Colonic mucosa (tissue), 4 donors: ENCODE data around the gene CACNB4. TPM values are rescaled to one million over a fixed set of nuclear protein-coding genes. Genes with fewer than 3 reads are reported as not detected.

Experiments used
- DNase-seq: peaks from one replicate; pipeline ENCODE4 v3.0.0-alpha.2; 2020
- H3K27ac ChIP-seq: fragments of 200-600 bp; one replicate; pipeline ENCODE4 v1.8.0; 2021
- H3K27me3 ChIP-seq: fragments of 200-600 bp; one replicate; pipeline ENCODE4 v1.8.0; 2021
- H3K36me3 ChIP-seq: fragments of 200-600 bp; one replicate; pipeline ENCODE4 v1.8.0; 2021
- H3K4me1 ChIP-seq: fragments of 200-600 bp; one replicate; pipeline ENCODE4 v1.8.0; 2021; ENCODE audit warnings: mild to moderate bottlenecking
- H3K4me3 ChIP-seq: fragments of 200-600 bp; one replicate; pipeline ENCODE4 v1.8.0; 2021
- H3K9ac ChIP-seq, 2 donors: one replicate each; pipeline ENCODE4 v1.7.0; 2013; ENCODE audit warnings: control low read depth in 2 of 2, low read depth in 2 of 2, low read length in 2 of 2
- H3K9me3 ChIP-seq: fragments of 200-600 bp; one replicate; pipeline ENCODE4 v1.8.0; 2021
- intact Hi-C: fragments of 100-400 bp; cut with DNase I; formaldehyde crosslinking; loops from one replicate; pipeline ENCODE4 v1.14.1; 2022
- total RNA-seq, 2 donors: library from RNA; stranded (reverse); fragmentation: NEBNext Ultra II Directional in 1 of 2; extraction: Animal tissue kit (Norgen Biotek cat#: 25700) in 1 of 2; gene quantifications; one replicate each; pipeline ENCODE4 v1.2.1, GENCODE V29; 2021
- TF ChIP-seq, protein P1 (sequence below): fragments of 200-600 bp; IDR thresholded peaks from one replicate; pipeline ENCODE4 v1.8.0; 2022; ENCODE audit warnings: antibody characterized with exemption, mild to moderate bottlenecking
- donor health status: healthy.
- donor health status: DM: no; HTN: no; CAD: no.
- donor health status: DM: no; HTN: no; CAD: no.

CACNB4 gene
- total RNA-seq, 2 donors from 2014 or later = 0.44 to 1.0 TPM

DNA sequence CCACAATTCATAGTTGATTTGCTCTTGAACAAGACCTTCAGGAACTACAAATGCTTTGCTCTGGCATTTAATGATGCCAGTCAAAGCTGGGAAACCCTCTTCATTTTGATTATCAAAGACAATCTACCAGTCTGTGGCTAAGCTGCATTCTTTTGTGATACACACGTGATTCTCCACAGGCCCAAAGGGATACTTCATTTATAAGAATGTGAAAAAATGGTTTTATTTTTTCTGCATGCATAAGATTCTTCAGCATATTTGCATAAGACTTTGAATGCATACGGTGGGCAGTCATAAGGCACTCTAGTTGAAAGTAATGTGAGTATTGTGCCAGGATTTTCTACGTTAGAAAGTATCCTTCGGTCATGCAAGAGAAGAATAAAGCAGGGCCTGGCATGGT, 237.7 kb downstream of the CACNB4 start:
- DNase-seq = no peak
- Histone ChIP-seq H3K27me3 (no peaks in the 10 kb centered on the region), H3K27ac (no peak overlapping the region), H3K9ac (no peak overlapping the region), H3K36me3 (no peaks in the 10 kb centered on the region), H3K4me1 (no peaks in the 10 kb centered on the region), H3K9me3 (no peaks in the 10 kb centered on the region), H3K4me3 (no peak overlapping the region)
- intact Hi-C loops = no loop called here
- TF ChIP-seq, protein P1, sequence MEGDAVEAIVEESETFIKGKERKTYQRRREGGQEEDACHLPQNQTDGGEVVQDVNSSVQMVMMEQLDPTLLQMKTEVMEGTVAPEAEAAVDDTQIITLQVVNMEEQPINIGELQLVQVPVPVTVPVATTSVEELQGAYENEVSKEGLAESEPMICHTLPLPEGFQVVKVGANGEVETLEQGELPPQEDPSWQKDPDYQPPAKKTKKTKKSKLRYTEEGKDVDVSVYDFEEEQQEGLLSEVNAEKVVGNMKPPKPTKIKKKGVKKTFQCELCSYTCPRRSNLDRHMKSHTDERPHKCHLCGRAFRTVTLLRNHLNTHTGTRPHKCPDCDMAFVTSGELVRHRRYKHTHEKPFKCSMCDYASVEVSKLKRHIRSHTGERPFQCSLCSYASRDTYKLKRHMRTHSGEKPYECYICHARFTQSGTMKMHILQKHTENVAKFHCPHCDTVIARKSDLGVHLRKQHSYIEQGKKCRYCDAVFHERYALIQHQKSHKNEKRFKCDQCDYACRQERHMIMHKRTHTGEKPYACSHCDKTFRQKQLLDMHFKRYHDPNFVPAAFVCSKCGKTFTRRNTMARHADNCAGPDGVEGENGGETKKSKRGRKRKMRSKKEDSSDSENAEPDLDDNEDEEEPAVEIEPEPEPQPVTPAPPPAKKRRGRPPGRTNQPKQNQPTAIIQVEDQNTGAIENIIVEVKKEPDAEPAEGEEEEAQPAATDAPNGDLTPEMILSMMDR = no peak

DNA sequence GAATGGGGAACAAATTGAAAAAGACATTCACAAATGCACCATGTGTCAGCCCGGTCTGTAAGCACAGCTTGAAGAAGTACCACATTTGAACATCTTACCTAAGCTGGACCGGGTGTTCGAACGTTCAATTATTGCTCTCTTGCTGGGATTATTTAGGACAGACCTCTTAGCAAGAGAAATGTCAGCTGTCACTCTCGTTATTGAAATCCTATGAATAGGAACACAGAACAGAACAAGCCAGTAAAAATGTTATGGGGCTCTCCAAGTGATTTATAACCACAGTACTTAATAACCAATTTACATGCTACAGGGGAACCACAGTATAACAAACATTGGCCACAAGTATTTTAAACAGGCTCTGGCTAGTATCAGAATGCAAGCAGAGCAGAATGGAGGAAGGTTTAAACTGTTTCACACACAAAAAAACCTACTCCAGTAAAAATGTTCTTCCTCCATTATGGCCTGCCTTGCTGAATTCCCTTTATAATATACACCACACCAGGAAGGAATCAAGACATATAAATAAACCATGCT, 238.2 kb downstream of the CACNB4 start:
- Histone ChIP-seq H3K27ac (no peak overlapping the region), H3K9me3 (no peaks in the 10 kb centered on the region), H3K4me1 (no peaks in the 10 kb centered on the region), H3K36me3 (no peaks in the 10 kb centered on the region), H3K9ac (no peak overlapping the region), H3K27me3 (no peaks in the 10 kb centered on the region), H3K4me3 (no peak overlapping the region)
- DNase-seq = no peak
- intact Hi-C loops = no loop called here
- TF ChIP-seq, protein P1 = no peak

DNA sequence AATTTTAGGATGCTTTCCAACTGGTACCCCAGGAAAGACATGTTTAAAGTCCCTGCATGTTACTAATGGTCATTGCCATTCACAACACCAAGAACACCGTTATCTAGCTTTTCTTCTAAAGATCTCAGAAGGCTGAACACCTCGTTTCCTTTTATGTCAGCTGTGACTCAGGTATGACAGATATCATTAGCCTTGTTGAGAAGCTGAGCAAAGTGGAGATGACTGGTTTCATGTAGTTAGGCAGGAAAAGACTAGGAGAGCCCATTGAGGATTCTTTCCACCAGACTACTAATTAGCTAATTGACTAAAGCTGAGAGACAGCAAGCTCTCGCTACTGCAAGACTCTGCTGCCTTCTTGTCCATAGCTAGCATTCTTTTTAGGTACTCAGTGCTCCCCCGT, 238.6 kb downstream of the CACNB4 start:
- intact Hi-C loops = no loop called here

DNA sequence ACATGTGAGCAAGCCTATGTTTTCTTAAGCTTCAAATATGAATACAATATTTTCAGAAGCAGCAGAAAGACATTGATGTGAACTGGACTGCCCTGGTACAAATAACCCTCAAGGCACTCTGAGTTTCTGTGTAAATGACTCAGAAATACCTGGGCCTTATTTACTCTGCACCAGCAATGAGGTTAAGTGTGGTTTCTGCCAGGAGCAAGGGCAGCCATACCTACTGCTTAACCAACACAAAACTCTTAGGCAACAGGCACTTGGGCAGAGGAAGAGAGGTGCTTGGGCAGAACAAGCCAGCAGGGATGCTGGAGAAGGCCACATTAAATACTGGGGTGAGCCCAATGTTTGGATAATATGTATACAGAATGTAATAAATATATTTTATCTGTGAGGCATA, 241.2 kb downstream of the CACNB4 start:
- no peak for DNase-seq
- TF ChIP-seq, protein P1 = no peak
- Histone ChIP-seq H3K27me3 (no peaks in the 10 kb centered on the region), H3K4me1 (no peaks in the 10 kb centered on the region), H3K4me3 (no peak overlapping the region), H3K9ac (no peak overlapping the region), H3K36me3 (no peaks in the 10 kb centered on the region), H3K9me3 (no peaks in the 10 kb centered on the region), H3K27ac (no peak overlapping the region)
- intact Hi-C loops = no loop called here

More for the DNA sequence above, 238.6 kb downstream of the CACNB4 start:
- H3K36me3 ChIP-seq = no peaks in the 10 kb centered on the region
- no peak for DNase-seq
- no peak overlapping the region for H3K9ac ChIP-seq
- no peak overlapping the region for H3K4me3 ChIP-seq
- H3K27me3 ChIP-seq = no peaks in the 10 kb centered on the region
- TF ChIP-seq, protein P1 = no peak
- H3K27ac ChIP-seq = no peak overlapping the region
- H3K9me3 ChIP-seq = no peaks in the 10 kb centered on the region
- H3K4me1 ChIP-seq = no peaks in the 10 kb centered on the region

DNA sequence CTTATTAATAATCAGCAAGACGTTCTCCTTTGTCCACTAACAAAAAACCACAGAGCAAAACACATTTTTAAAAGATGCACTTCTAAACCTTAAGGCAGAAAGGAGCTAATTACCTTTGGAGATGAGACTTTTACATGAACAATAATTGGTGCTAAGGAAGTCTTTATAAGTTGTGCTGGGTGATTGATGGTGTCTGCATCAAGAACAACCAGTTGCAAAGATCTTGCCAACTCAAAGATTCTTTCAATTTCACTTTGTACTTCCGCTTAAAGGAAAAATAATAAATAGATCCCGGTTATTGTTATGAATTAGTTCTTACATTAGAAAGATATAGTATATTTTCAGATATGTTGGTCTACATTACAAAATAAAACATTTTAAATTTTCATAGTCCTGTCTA, 243.7 kb downstream of the CACNB4 start:
- no peak overlapping the region for H3K4me3 ChIP-seq

More for the DNA sequence above, 243.7 kb downstream of the CACNB4 start:
- no peaks in the 10 kb centered on the region for H3K36me3 ChIP-seq
- no peak overlapping the region for H3K27ac ChIP-seq
- intact Hi-C loops = no loop called here
- H3K4me1 ChIP-seq = no peaks in the 10 kb centered on the region
- no peaks in the 10 kb centered on the region for H3K27me3 ChIP-seq
- TF ChIP-seq, protein P1 = no peak
- DNase-seq = no peak
- no peaks in the 10 kb centered on the region for H3K9me3 ChIP-seq
- no peak overlapping the region for H3K9ac ChIP-seq
